ENCODE measurements around the gene GZMM. TPM values are rescaled to one million over a fixed set of nuclear protein-coding genes. Genes with fewer than 3 reads are reported as not detected.

GZMM gene
- total RNA-seq, 2 donors from 2014 or later = 0.61 to 1.0 TPM

DNA sequence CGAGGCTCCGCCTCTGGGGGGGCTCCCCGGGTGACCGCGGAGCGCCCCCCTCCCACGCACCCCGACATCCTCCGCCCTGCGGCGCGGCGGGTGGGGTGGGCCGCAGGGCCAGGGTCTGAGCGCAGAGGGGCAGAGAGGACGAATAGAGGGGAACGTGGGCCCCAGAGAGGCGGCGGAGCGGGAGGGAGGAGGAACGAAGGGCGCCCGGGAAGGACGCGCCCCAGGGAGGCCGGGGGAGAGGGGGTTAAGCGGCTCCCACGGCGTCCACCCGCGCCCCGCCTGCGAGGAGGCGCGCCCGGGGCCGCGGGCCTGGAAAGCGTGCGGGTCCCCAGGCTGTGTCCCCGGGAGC is 46.9 kb downstream of the GZMM start:
- Histone ChIP-seq H3K4me3 (no peak overlapping the region), H3K36me3 (no peaks in the 10 kb centered on the region), H3K27ac (no peak overlapping the region), H3K27me3 (peaks cover 36% of the 10 kb centered on the region), H3K9me3 (no peaks in the 10 kb centered on the region), H3K9ac (ENCODE audit: low read depth in 2 of 2, low read length in 2 of 2) (no peak overlapping the region), H3K4me1 (peaks cover 4% of the 10 kb centered on the region)
- TF ChIP-seq, protein P1, sequence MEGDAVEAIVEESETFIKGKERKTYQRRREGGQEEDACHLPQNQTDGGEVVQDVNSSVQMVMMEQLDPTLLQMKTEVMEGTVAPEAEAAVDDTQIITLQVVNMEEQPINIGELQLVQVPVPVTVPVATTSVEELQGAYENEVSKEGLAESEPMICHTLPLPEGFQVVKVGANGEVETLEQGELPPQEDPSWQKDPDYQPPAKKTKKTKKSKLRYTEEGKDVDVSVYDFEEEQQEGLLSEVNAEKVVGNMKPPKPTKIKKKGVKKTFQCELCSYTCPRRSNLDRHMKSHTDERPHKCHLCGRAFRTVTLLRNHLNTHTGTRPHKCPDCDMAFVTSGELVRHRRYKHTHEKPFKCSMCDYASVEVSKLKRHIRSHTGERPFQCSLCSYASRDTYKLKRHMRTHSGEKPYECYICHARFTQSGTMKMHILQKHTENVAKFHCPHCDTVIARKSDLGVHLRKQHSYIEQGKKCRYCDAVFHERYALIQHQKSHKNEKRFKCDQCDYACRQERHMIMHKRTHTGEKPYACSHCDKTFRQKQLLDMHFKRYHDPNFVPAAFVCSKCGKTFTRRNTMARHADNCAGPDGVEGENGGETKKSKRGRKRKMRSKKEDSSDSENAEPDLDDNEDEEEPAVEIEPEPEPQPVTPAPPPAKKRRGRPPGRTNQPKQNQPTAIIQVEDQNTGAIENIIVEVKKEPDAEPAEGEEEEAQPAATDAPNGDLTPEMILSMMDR (IDR thresholded peaks at IDR 0.05) = no peak
- DNase-seq = no peak
- intact Hi-C loops (cut with DNase I) = no loop called here

DNA sequence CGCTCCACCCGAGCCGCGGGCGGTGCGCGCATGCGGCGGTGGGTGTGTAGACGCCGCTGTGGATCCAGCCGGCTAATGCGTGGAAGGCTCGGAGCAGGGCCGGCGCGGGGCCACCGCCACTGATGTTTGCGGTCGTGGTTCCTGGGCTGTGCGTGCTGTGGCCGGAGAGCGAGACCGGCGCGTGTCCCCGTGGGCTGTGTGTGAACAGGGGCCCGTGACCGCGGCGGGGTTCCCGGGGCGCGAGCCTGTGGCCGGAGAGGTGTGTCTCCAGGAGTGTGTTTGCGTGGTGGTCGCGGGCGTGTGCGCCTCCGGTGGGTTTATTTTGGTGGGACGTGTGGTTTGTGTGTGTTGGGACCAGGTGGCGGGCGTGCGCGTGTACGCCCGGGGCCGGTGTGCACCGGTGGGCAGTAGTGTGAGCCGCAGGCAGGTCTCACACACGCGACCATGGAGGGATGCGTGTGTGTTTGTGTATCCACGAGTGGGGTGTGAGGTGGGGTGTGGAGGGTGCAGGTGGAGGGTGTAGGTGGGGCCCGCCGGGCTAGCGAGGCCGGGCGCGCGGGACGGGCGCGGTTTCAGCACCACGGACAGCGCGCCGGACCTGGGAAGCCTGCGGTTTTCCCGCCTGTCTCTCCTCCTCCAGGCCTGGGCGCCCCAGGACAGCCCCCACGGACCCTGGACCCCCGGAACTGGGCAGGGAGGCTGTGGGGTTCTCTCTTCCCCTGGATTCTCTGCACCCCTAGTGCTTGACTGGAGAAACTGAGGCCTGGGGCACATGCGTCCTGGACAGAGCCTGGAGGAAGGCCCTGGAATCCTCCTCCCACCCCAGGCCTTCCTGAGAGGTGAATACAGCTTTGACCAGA is 47.5 kb downstream of the GZMM start:
- DNase-seq = no peak
- Histone ChIP-seq H3K4me1 (peaks cover 4% of the 10 kb centered on the region), H3K27me3 (peaks cover 36% of the 10 kb centered on the region), H3K9me3 (no peaks in the 10 kb centered on the region), H3K27ac (no peak overlapping the region), H3K9ac (ENCODE audit: low read depth in 2 of 2, low read length in 2 of 2) (no peak overlapping the region), H3K4me3 (no peak overlapping the region), H3K36me3 (no peaks in the 10 kb centered on the region)
- intact Hi-C loops (cut with DNase I) = no loop called here
- TF ChIP-seq, protein P1 (IDR thresholded peaks at IDR 0.05) = no peak

DNA sequence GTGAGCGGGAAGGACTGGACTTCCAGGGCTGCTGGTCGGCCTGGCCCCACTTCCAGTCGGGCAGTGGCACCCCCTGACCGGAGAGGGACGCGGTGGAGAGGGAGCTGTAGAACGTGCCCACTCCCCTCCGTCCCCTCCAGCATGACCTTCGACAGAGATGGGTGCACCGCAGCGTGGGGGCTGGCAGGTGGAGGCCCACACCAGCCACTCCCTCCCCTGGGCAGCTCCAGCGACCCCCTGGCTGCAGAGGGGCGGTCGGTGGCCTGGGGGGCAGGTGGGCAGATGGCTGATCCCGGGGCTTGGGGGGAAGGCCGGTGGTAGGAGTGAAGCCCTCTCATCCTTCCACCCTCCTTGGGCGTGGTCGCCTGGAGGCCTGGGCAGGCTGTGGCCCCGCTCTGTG is 48.2 kb downstream of the GZMM start:
- TF ChIP-seq, protein P1 (IDR thresholded peaks at IDR 0.05) = no peak
- Histone ChIP-seq H3K27me3 (peaks cover 36% of the 10 kb centered on the region), H3K4me3 (no peak overlapping the region), H3K36me3 (no peaks in the 10 kb centered on the region), H3K9ac (ENCODE audit: low read depth in 2 of 2, low read length in 2 of 2) (no peak overlapping the region), H3K4me1 (peaks cover 4% of the 10 kb centered on the region), H3K27ac (no peak overlapping the region), H3K9me3 (no peaks in the 10 kb centered on the region)
- intact Hi-C loops (cut with DNase I) = no loop called here
- DNase-seq = no peak

DNA sequence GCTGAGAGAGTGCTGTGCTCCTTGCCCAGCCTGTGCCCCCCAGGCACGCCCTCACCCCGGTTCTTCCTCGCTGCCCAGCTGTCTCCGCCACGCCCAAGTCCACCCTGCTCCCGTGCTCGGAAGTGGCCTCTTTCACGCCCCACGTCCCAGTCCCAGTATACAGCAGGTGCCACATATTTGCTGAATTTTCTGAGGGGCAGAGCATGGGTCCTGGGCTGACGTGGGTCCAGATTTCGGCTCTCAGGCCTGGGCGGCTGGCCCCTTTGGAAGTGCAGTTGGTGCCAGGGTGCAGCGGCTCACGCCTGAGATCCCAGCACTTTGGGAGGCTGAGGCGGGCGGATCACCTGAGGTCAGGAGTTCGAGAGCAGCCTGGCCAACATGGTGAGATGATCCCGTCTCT is 49.2 kb downstream of the GZMM start:
- peaks cover 32% of the 10 kb centered on the region for H3K27me3 ChIP-seq
- H3K9ac ChIP-seq (ENCODE audit: low read depth in 2 of 2, low read length in 2 of 2) = no peak overlapping the region
- no peak for DNase-seq
- H3K4me1 ChIP-seq = peaks cover 4% of the 10 kb centered on the region
- no peak overlapping the region for H3K27ac ChIP-seq
- no peak overlapping the region for H3K4me3 ChIP-seq
- no peaks in the 10 kb centered on the region for H3K9me3 ChIP-seq
- no peaks in the 10 kb centered on the region for H3K36me3 ChIP-seq
- intact Hi-C loops (cut with DNase I) = no loop called here
- TF ChIP-seq, protein P1 (IDR thresholded peaks at IDR 0.05) = no peak

DNA sequence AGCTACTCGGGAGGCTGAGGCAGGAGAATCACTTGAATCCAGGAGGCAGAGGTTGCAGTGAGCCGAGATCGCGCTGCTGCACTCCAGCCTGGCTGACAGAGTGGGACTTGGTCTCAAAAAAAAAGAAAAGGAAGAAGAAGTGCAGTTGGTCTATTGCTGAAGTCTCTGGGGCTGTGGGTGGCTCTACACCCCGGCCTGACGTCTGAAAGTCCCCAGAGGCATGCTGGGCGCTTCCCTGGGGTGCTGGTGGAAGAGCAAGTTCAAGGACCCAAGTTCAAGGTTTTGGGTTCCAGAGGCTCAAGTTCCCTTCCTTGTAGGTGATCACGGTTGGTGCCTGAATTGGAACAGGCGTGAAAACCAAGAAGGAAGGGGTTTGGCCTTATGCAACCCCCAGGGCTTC is 49.7 kb downstream of the GZMM start:
- no peaks in the 10 kb centered on the region for H3K9me3 ChIP-seq
- H3K4me3 ChIP-seq = no peak overlapping the region
- no peaks in the 10 kb centered on the region for H3K36me3 ChIP-seq
- no peak for DNase-seq
- H3K4me1 ChIP-seq = no peaks in the 10 kb centered on the region
- H3K27me3 ChIP-seq = peaks cover 28% of the 10 kb centered on the region
- intact Hi-C loops (cut with DNase I) = no loop called here
- no peak overlapping the region for H3K9ac ChIP-seq (ENCODE audit: low read depth in 2 of 2, low read length in 2 of 2)
- no peak overlapping the region for H3K27ac ChIP-seq
- TF ChIP-seq, protein P1 (IDR thresholded peaks at IDR 0.05) = no peak

Data from colonic mucosa (tissue), 4 donors.